HT-29 (cell line): ENCODE measurements around the gene KRT83. TPM values are rescaled to one million over a fixed set of nuclear protein-coding genes. Genes with fewer than 3 reads are reported as not detected.

Experiments
- DNase-seq: peaks from one replicate; pipeline ENCODE4 v3.0.0-alpha.2; 2015; ENCODE audit warnings: low spot score
- total RNA-seq: library from RNA; depleted of rRNA; stranded (reverse); fragments of >200 nt; shearing (Covaris generic); gene quantifications from 2 replicates; pipeline ENCODE4 v1.2.3, GENCODE V29; 2014; rRNA removed

Gene KRT83
- total RNA-seq, 1 experiment from 2014 or later: 0.94 TPM

- DNase-seq: no peak
These were observed 53.9 kb downstream of the KRT83 start for GRCh38 chr12:52267266-52267665.

- DNase-seq: no peak
These were observed 54.7 kb downstream of the KRT83 start for GRCh38 chr12:52266514-52266913.

GRCh38 chr12:52264435-52264825 is 56.8 kb downstream of the KRT83 start:
- DNase-seq: no peak

Other genes starting within 250 kb of the KRT83 start
- gene SMIM41, start 241.7 kb downstream of the KRT83 start, total RNA-seq: not detected in 2 replicates
- 24.7 and 27.0 TPM in 2 replicates for gene KRT80, start 129.4 kb downstream of the KRT83 start, total RNA-seq
- gene KRT7, start 88.2 kb downstream of the KRT83 start, total RNA-seq: 3.8 and 11.9 TPM in 2 replicates
- 0.13 and 0.81 TPM in 2 replicates for gene KRT86, start 46.8 kb downstream of the KRT83 start, total RNA-seq
- 0.21 TPM in 1 of 2 replicates, not detected in the other for gene KRT81, start 29.9 kb downstream of the KRT83 start, total RNA-seq
- not detected in 2 replicates for gene KRT85, start 46.1 kb upstream of the KRT83 start, total RNA-seq
- not detected in 2 replicates for gene KRT84, start 64.3 kb upstream of the KRT83 start, total RNA-seq
- not detected in 2 replicates for gene KRT82, start 84.9 kb upstream of the KRT83 start, total RNA-seq
- 0.08 TPM in 2 replicates for gene KRT75, start 113.0 kb upstream of the KRT83 start, total RNA-seq
- 0.23 TPM in 1 of 2 replicates, not detected in the other for gene KRT6B, start 130.7 kb upstream of the KRT83 start, total RNA-seq
- gene KRT6C, start 152.4 kb upstream of the KRT83 start, total RNA-seq: not detected in 2 replicates
- not detected in 2 replicates for gene KRT6A, start 171.9 kb upstream of the KRT83 start, total RNA-seq
- gene KRT5, start 199.0 kb upstream of the KRT83 start, total RNA-seq: not detected in 2 replicates
- not detected in 2 replicates for gene KRT71, start 231.7 kb upstream of the KRT83 start, total RNA-seq